Epithelial cell of esophagus (primary cell): Measurements from ENCODE around the gene SOWAHB.

Experiments used
- DNase-seq: peaks from one replicate; pipeline ENCODE4 v3.0.0; 2010; ENCODE audit warnings: low read depth
- H3K4me3 ChIP-seq: 2 replicates; pipeline ENCODE4 v1.5.1; 2011; ENCODE audit warnings: mild to moderate bottlenecking, low read length, control low read depth
- CTCF ChIP-seq: IDR thresholded peaks from 2 replicates; pipeline ENCODE4 v1.5.1; 2011; ENCODE audit warnings: low read depth, mild to moderate bottlenecking, low read length, control low read depth, inconsistent platforms; ENCODE audit not compliant: insufficient read depth; ENCODE audit errors: missing control alignments

SOWAHB gene

GRCh38 chr4:76854858-76855257 is 43.1 kb downstream of the SOWAHB start:
- H3K4me3 ChIP-seq = no peak overlapping the region
- no peak for DNase-seq

GRCh38 chr4:76851375-76851774 is 46.6 kb downstream of the SOWAHB start:
- no peak for TF ChIP-seq CTCF
- DNase-seq = no peak
- H3K4me3 ChIP-seq = no peak overlapping the region

More at GRCh38 chr4:76854858-76855257, 43.1 kb downstream of the SOWAHB start:
- no peak for TF ChIP-seq CTCF

- no peak overlapping the region for H3K4me3 ChIP-seq
- TF ChIP-seq CTCF = no peak
- peak; percentile 96 for DNase-seq
These were observed 47.9 kb downstream of the SOWAHB start for GRCh38 chr4:76850010-76850441.
